ENCODE results near the gene CSPG4. TPM values are rescaled to one million over a fixed set of nuclear protein-coding genes. Genes with fewer than 3 reads are reported as not detected.

Gene CSPG4
- total and polyA plus RNA-seq, 2 donors (not counting 3 experiments of a cell fraction or from before 2014, with no cell fraction given) = not detected

GRCh38 chr15:75666823-75667501 is 45.7 kb downstream of the CSPG4 start:
- dilution Hi-C loops (cut with MboI; ENCODE audit: extremely low pct_ligation_motif_present, low sequenced_read_pairs) (no loop called here), intact Hi-C loops (cut with micrococcal nuclease) (loop anchor here (1.0 to 2.0 kb wide), 3 partner anchors 20 to 42 kb away; partner anchors contain the start of genes SNUPN and SNX33)
- Histone ChIP-seq H3K27ac (ENCODE audit: insufficient read depth, low read depth, low read length) (peak overlapping the region; percentile 50), H3K36me3 (ENCODE audit: control insufficient read depth in 2 of 2, extremely low read depth in 1 of 2, insufficient read depth in 2 of 2, low read length in 2 of 2) (no peaks in the 10 kb centered on the region), H3K9ac (replicated peaks; ENCODE audit: extremely low read depth, insufficient read depth, low read length) (no peak overlapping the region), H3K4me3 (replicated peaks in 1 of 3; ENCODE audit: insufficient read depth in 1 of 3, low read depth in 1 of 3, low read length in 3 of 3) (no peak overlapping the region), H3K9me1 (replicated peaks; ENCODE audit: control insufficient read depth, extremely low read depth, insufficient read depth, low read length) (no peaks in the 10 kb centered on the region), H2AFZ (ENCODE audit: low read depth, low read length) (no peak overlapping the region), H3K4me2 (ENCODE audit: insufficient read depth, low read length) (no peak overlapping the region), H3K9me3 (replicated peaks; ENCODE audit: control insufficient read depth, insufficient read depth, low read length) (no peaks in the 10 kb centered on the region), H3K79me2 (ENCODE audit: control insufficient read depth, insufficient read depth, low read length) (no peaks in the 10 kb centered on the region), H3K4me1 (ENCODE audit: control insufficient read depth, extremely low read depth, insufficient read depth, low read length) (peaks cover 10% of the 10 kb centered on the region), H3K27me3 (ENCODE audit: control insufficient read depth in 2 of 2, insufficient read depth in 2 of 2, low read length in 2 of 2) (no peaks in the 10 kb centered on the region), H4K20me1 (replicated peaks; ENCODE audit: control insufficient read depth, extremely low read depth, insufficient read depth, low read length) (no peaks in the 10 kb centered on the region)
- DNase-seq (ENCODE audit: low read depth, low spot score) (peak; percentile 85), FAIRE-seq (peak; percentile 81)
- ChIA-PET CTCF (interaction anchor here (1.1 to 2.7 kb wide), 7 partner anchors 12 to 88 kb away, joined by 4 to 13 read pairs (median 7); partner anchors contain the start of genes IMP3, PTPN9 and SNX33), POLR2A (no interaction called here)
- BruUV-seq (replicated peaks) = TSS peak; percentile 66
- peak; percentile 96 for TF ChIP-seq MAX (IDR thresholded peaks at IDR 0.05; ENCODE audit: insufficient read depth, insufficient read length)
- TF ChIP-seq MYC (IDR thresholded peaks at IDR 0.05; ENCODE audit: low read depth, low read length) = peak; percentile 80
- TF ChIP-seq POLR2AphosphoS5 (IDR thresholded peaks at IDR 0.05; ENCODE audit: insufficient read depth, low read depth, low read length) = peak; percentile 33
- TF ChIP-seq JUN (IDR thresholded peaks at IDR 0.05; ENCODE audit: borderline replicate concordance, insufficient read depth, insufficient read length, low read depth) = peak; percentile 96
- TF ChIP-seq CTCF (IDR thresholded peaks at IDR 0.05; ENCODE audit: extremely low read depth in 1 of 2, insufficient read depth in 1 of 2, low read depth in 1 of 2, low read length in 2 of 2) = no peak
